HCT116 (cell line): ENCODE measurements around the gene FSIP1. TPM values are rescaled to one million over a fixed set of nuclear protein-coding genes. Genes with fewer than 3 reads are reported as not detected.

ENCODE experiments used
- ATAC-seq: fragments of 200-7000 bp; cut with Tn5 transposase; 2 replicates; pipeline ENCODE4 v1.9.1; 2020; ENCODE audit warnings: mild to moderate bottlenecking, moderate library complexity
- BruUV-seq: library from RNA; stranded (reverse); fragments of 400-500 nt; replicated peaks from 2 replicates; lab custom pipeline; 2021; lab: Mats Ljungman, UMichigan
- CTCF ChIA-PET: fragments of 300-600 bp; sonication (Branson Sonifier 250); formaldehyde crosslinking; loops from one replicate; lab custom pipeline; 2021; ENCODE audit warnings: antibody characterized with exemption; lab: Charles Lee
- POLR2A ChIA-PET: fragments of 300-600, 350-600 bp; sonication (Branson Sonifier 250); formaldehyde crosslinking; loops from one replicate; lab custom pipeline; 2021; ENCODE audit warnings: antibody characterized with exemption; lab: Charles Lee
- RAD21 ChIA-PET, 2 experiments: fragments of 300-600 bp; sonication (Branson Sonifier 250); formaldehyde crosslinking; loops; one replicate each; lab custom pipeline; 2023; ENCODE audit warnings: low total read pairs in 2 of 2; ENCODE audit not compliant: uncharacterized antibody in 2 of 2, unreplicated experiment in 2 of 2, low non-redundant PET in 1 of 2; lab: Charles Lee
- DNase-seq: peaks from one replicate; pipeline ENCODE4 v3.0.0-alpha.2; 2010; ENCODE audit warnings: low read depth, low spot score
- H2AFZ ChIP-seq: fragments of 200-600 bp; shearing (Covaris generic), sonication (generic); 2 replicates; pipeline ENCODE4 v1.6.1; 2017; ENCODE audit warnings: low read depth, mixed run types, mixed read lengths, antibody characterized with exemption, low read length; ENCODE audit not compliant: poor library complexity, severe bottlenecking
- H3K27ac ChIP-seq: 2 replicates; pipeline ENCODE4 v1.5.1; 2012; ENCODE audit warnings: low read depth, low read length
- H3K27me3 ChIP-seq: fragments of 200-600 bp; sonication (generic); 2 replicates; pipeline ENCODE4 v1.6.1; 2016; ENCODE audit warnings: mixed run types, low read length, mixed read lengths; ENCODE audit not compliant: insufficient read depth
- H3K36me3 ChIP-seq, 2 experiments: fragments of 200-500 bp in 1 of 2; fragments of 200-600 bp in 1 of 2; sonication (Bioruptor generic) in 1 of 2; sonication (generic) in 1 of 2; 2 replicates each; pipeline versions ENCODE4 v1.5.1 to v1.6.1; 2014 to 2016; ENCODE audit warnings: low read length in 2 of 2, inconsistent platforms in 1 of 2, mixed read lengths in 1 of 2, mixed run types in 1 of 2; ENCODE audit not compliant: insufficient read depth in 2 of 2, control insufficient read depth in 1 of 2
- H3K4me1 ChIP-seq, 2 experiments: fragments of 200-600 bp in 1 of 2; sonication (generic) in 1 of 2; 2 replicates each; pipeline versions ENCODE4 v1.5.1 to v1.6.1; 2012 to 2017; ENCODE audit warnings: low read length in 2 of 2, inconsistent platforms in 1 of 2, mild to moderate bottlenecking in 1 of 2, mixed read lengths in 1 of 2, mixed run types in 1 of 2, moderate library complexity in 1 of 2; ENCODE audit not compliant: insufficient read depth in 2 of 2, control insufficient read depth in 1 of 2
- H3K4me2 ChIP-seq: fragments of 200-600 bp; sonication (generic); 2 replicates; pipeline ENCODE4 v1.6.1; 2017; ENCODE audit warnings: mixed run types, low read length, mixed read lengths
- H3K4me3 ChIP-seq, 2 experiments: fragments of 200-600 bp in 1 of 2; sonication (generic) in 1 of 2; replicated peaks in 1 of 2; 2 replicates each; pipeline ENCODE4 v1.5.1; 2011 to 2016; ENCODE audit warnings: low read length in 2 of 2, control low read depth in 1 of 2, low read depth in 1 of 2, mild to moderate bottlenecking in 1 of 2, mixed read lengths in 1 of 2, mixed run types in 1 of 2
- H3K79me2 ChIP-seq: fragments of 200-600 bp; sonication (generic); 2 replicates; pipeline ENCODE4 v1.6.1; 2017; ENCODE audit warnings: mild to moderate bottlenecking, mixed run types, low read length, moderate library complexity, mixed read lengths; ENCODE audit not compliant: insufficient read depth
- H3K9ac ChIP-seq: fragments of 200-600 bp; sonication (generic); 2 replicates; pipeline ENCODE4 v1.6.1; 2016; ENCODE audit warnings: low read length, mixed read lengths
- H3K9me2 ChIP-seq: fragments of 200-600 bp; sonication (generic), shearing (Covaris generic); 2 replicates; pipeline ENCODE4 v1.6.1; 2017; ENCODE audit warnings: mixed run types, mild to moderate bottlenecking, moderate library complexity; ENCODE audit not compliant: insufficient read depth
- H3K9me3 ChIP-seq, 2 experiments: fragments of 200-500 bp in 1 of 2; fragments of 200-600 bp in 1 of 2; sonication (Bioruptor generic) in 1 of 2; sonication (generic) in 1 of 2; 2 replicates each; pipeline ENCODE4 v1.6.1; 2014 to 2017; ENCODE audit warnings: low read length in 2 of 2, mixed read lengths in 2 of 2, inconsistent platforms in 1 of 2, low read depth in 1 of 2, mild to moderate bottlenecking in 1 of 2, mixed run types in 1 of 2, moderate library complexity in 1 of 2; ENCODE audit not compliant: control insufficient read depth in 1 of 2, insufficient read depth in 1 of 2
- H4K20me1 ChIP-seq: fragments of 200-600 bp; sonication (generic), shearing (Covaris generic); 2 replicates; pipeline ENCODE4 v1.6.1; 2017; ENCODE audit warnings: mixed run types, mild to moderate bottlenecking, moderate library complexity; ENCODE audit not compliant: insufficient read depth
- CEBPB ChIP-seq: IDR thresholded peaks from 2 replicates; pipeline ENCODE4 v1.6.1; 2012; ENCODE audit warnings: low read depth
- EGR1 ChIP-seq: IDR thresholded peaks from 2 replicates; pipeline ENCODE4 v1.6.1; 2012; ENCODE audit warnings: low read depth
- EZH2phosphoT487 ChIP-seq: fragments of 200-600 bp; IDR thresholded peaks from 2 replicates; pipeline ENCODE4 v1.6.1; 2018; ENCODE audit warnings: antibody characterized with exemption, borderline replicate concordance
- FOSL1 ChIP-seq: IDR thresholded peaks from 2 replicates; pipeline ENCODE4 v1.6.1; 2012; ENCODE audit warnings: low read depth
- JUND ChIP-seq: IDR thresholded peaks from 2 replicates; pipeline ENCODE4 v1.6.1; 2012
- POLR2A ChIP-seq: IDR thresholded peaks from 2 replicates; pipeline ENCODE4 v1.7.0; 2011; ENCODE audit warnings: borderline replicate concordance; ENCODE audit not compliant: insufficient read depth, insufficient read length; ENCODE audit errors: extremely low read depth
- POLR2AphosphoS5 ChIP-seq: IDR thresholded peaks from 2 replicates; pipeline ENCODE4 v1.6.1; 2011; ENCODE audit warnings: mild to moderate bottlenecking, low read depth, low read length, moderate library complexity
- RAD21 ChIP-seq: IDR thresholded peaks from 2 replicates; pipeline ENCODE4 v1.6.1; 2012; ENCODE audit warnings: low read depth, mild to moderate bottlenecking
- TCF7L2 ChIP-seq: IDR thresholded peaks from 2 replicates; pipeline ENCODE4 v1.7.0; 2011; ENCODE audit warnings: borderline replicate concordance, inconsistent platforms; ENCODE audit not compliant: insufficient read depth, insufficient read length; ENCODE audit errors: extremely low read depth
- intact Hi-C: fragments of 100-400 bp; cut with micrococcal nuclease; formaldehyde crosslinking; loops from 2 replicates; pipeline ENCODE4 v1.10.0; 2022
- total RNA-seq: library from RNA; stranded (reverse); gene quantifications from one replicate; pipeline ENCODE4 v1.2.1, GENCODE V29; 2021; ENCODE audit not compliant: unreplicated experiment
- TF ChIP-seq, protein P1 (sequence below): IDR thresholded peaks from 2 replicates; pipeline ENCODE4 v1.6.1; 2011; ENCODE audit warnings: mild to moderate bottlenecking, low read length, moderate library complexity; ENCODE audit not compliant: insufficient replicate concordance; ENCODE audit errors: extremely low read depth

The FSIP1 gene
- total RNA-seq, 1 experiment from 2014 or later = 0.42 TPM

DNA sequence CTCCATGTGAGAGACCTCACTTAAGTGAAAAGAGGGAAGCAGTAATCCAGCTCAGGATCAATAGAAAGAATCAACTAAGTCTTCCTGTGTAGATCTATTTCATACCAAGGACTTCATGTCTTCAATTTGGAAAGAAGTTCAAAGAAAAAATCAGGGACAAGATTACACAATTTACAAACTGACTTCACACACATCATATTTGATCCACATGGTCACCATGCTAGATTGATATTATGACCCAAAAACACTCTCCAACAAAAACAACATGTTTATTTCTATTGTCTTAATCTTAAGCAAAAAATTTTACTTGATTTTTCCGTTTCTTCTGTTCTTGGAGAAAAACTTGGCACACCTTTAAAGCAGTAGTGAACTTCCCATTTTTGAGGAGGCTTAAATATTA, 125.5 kb downstream of the FSIP1 start:
- Histone ChIP-seq H3K9me2 (no peaks in the 10 kb centered on the region), H2AFZ (no peak overlapping the region), H3K9ac (no peak overlapping the region), H3K4me3 (no peak overlapping the region), H3K79me2 (no peaks in the 10 kb centered on the region), H4K20me1 (no peaks in the 10 kb centered on the region), H3K4me1 (peaks cover 0 to 3% of the 10 kb centered on the region in 2 experiments; a peak in 1 of 4 replicates), H3K27ac (no peak overlapping the region), H3K9me3 (no peaks in the 10 kb centered on the region), H3K36me3 (no peaks in the 10 kb centered on the region), H3K4me2 (no peak overlapping the region), H3K27me3 (no peaks in the 10 kb centered on the region)
- ChIA-PET CTCF (no interaction called here), POLR2A (no interaction called here), RAD21 (no interaction called here)
- DNase-seq (no peak), ATAC-seq (no peak)
- no TSS peak for BruUV-seq
- no peak for TF ChIP-seq EGR1
- intact Hi-C loops = no loop called here

DNA sequence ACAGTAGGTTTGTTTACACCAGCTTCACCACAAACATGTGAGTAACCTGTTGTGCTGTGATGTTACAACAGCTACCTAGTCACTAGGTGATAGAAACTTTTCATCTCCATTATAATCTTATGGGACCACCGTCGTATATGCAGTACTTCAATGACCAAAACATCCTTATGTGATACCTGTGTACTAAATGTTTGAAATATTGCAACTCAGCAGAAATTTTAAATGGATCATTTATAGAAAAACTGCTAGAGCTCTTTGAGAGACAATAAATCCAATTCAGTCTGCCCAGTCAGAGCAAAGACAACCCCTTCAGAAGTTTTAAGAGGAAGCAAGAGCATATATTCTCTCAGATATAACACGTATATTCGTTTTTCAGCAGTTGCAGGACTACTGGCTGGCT, 128.3 kb downstream of the FSIP1 start:
- H4K20me1 ChIP-seq = no peaks in the 10 kb centered on the region
- no peaks in the 10 kb centered on the region for H3K27me3 ChIP-seq
- H3K9ac ChIP-seq = no peak overlapping the region
- no peak overlapping the region for H3K4me3 ChIP-seq
- H3K36me3 ChIP-seq = no peaks in the 10 kb centered on the region
- RAD21 ChIA-PET = no interaction called here
- no peak overlapping the region for H3K4me2 ChIP-seq
- BruUV-seq = no TSS peak
- H2AFZ ChIP-seq = no peak overlapping the region
- no peak for ATAC-seq
- no peak for DNase-seq
- intact Hi-C loops = no loop called here
- TF ChIP-seq CEBPB = no peak
- no peak for TF ChIP-seq EZH2phosphoT487
- TF ChIP-seq JUND = no peak
- no peak for TF ChIP-seq POLR2AphosphoS5
- no peak for TF ChIP-seq POLR2A
- TF ChIP-seq RAD21 = no peak
- TF ChIP-seq, protein P1, sequence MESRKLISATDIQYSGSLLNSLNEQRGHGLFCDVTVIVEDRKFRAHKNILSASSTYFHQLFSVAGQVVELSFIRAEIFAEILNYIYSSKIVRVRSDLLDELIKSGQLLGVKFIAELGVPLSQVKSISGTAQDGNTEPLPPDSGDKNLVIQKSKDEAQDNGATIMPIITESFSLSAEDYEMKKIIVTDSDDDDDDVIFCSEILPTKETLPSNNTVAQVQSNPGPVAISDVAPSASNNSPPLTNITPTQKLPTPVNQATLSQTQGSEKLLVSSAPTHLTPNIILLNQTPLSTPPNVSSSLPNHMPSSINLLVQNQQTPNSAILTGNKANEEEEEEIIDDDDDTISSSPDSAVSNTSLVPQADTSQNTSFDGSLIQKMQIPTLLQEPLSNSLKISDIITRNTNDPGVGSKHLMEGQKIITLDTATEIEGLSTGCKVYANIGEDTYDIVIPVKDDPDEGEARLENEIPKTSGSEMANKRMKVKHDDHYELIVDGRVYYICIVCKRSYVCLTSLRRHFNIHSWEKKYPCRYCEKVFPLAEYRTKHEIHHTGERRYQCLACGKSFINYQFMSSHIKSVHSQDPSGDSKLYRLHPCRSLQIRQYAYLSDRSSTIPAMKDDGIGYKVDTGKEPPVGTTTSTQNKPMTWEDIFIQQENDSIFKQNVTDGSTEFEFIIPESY = no peak
- TF ChIP-seq FOSL1 = no peak
- TF ChIP-seq TCF7L2 = no peak
- TF ChIP-seq, all 23 proteins: peak for 0
- Histone ChIP-seq H3K9me3 (no peaks in the 10 kb centered on the region), H3K4me1 (peaks cover 0 to 3% of the 10 kb centered on the region in 2 experiments; a peak in 1 of 4 replicates), H3K9me2 (no peaks in the 10 kb centered on the region), H3K79me2 (no peaks in the 10 kb centered on the region), H3K27ac (no peak overlapping the region)
- POLR2A ChIA-PET = no interaction called here
- CTCF ChIA-PET = interaction anchor here (1.0 to 1.3 kb wide), 2 partner anchors 74 to 102 kb away, joined by 3 read pairs; no protein-coding TSS in a partner anchor
